Smooth muscle cell of the brain vasculature (primary cell): Measurements from ENCODE around the gene TCTN2.

ENCODE experiments used
- DNase-seq: peaks from one replicate; pipeline ENCODE4 v3.0.0-alpha.2; 2012; ENCODE audit warnings: low read depth, low spot score

TCTN2 gene

DNA sequence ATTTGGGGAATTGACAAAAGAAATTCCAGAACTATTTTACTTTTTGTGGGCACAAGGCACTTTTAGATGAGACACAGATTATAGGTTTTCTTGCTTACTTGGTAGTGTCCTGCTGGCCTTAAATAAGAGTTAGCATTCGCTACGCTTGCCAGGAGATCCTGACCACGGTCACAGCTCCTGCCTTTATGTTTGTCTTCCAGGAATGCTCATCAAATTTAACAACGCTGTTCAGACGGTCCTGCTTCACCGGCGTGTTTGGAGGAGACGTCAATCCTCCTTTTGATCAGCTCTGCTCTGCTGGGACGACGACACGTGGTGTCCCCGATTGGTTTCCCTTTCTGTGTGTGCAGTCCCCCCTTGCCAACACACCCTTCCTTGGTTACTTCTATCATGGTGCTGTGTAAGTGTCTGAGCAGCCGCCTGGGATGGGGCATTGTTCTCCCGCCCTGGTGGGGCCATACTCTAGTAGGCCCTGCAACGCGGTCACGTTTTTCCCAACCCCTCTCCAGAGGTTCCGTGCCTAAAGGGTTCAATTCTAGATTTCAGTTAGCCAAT, 15.8 kb downstream of the TCTN2 start:
- DNase-seq = no peak

GRCh38 chr12:123690191-123690840, 19.4 kb downstream of the TCTN2 start:
- no peak for DNase-seq

DNA sequence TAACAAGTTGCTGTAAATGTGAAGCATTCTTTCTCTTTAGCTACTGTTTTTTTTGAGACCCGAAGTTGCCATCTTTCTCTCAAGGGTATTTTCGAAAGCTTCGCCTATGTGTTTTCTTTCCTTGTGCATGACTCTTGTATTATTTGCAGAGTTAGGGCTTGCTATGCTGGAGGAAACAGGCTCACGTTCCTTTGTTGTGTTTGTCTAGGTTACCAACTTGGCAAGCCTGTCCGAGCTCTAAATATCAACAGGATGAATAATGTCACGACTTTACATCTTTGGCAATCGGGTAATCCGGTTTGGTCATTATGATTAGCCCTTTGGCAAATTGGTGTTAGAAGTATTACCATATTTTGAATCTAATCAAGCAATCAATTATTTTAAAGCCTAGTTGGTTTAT, 25.3 kb downstream of the TCTN2 start:
- no peak for DNase-seq

DNA sequence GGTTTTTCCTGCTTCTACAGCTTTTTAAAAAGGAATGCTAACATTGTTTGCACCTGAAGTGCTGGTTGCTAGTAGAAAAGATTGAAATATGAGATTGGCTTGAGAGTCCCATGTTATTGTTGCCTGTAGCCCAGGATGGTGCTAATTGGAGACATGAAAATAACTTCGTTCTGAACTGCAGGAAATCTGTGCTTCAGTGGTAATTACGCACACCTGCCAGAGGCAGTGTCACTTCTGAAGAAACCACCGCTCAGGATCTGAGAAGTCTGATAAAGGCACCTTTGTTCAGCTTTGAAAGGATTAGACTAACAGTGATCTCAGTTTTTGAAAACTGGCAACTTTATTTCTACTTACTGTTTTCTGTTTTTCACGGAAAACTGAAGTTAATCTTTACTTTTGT, 25.7 kb downstream of the TCTN2 start:
- DNase-seq = no peak

DNA sequence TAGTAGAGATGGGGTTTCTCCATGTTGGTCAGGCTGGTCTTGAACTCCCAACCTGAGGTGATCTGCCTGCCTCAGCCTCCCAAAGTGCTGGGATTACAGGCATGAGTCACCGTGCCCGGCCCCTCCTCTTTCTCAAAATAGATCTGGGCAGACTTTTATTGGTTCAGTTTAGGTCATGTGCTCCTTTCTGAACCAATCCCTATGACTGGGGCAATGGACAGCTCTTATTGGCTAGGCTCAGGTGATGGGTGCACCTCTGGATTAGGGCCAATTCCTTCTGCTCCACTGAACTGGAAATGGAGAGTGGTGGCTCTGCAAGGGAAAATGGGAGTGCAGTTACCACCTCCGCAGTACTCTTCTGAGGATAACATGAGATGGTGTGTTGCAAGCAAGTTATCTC, 35.0 kb downstream of the TCTN2 start:
- no peak for DNase-seq

DNA sequence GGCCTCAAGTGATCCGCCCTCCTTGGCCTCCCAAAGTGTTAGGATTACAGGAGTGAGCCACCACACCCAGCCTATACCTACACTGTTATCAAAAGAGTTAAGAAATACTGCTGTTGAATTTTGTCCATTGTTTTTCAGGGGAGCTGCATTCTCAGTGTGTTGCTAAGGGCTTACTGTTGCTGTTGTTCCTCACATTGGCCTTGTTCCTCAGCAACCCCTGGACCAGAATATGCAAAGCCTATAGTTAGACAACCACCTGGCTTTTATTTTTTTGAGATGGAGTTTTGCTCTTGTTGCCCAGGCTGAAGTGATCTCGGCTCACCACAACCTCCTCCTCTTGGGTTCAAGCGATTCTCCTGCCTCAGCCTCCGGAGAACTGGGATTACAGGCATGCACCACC, 36.6 kb downstream of the TCTN2 start:
- DNase-seq = no peak

DNA sequence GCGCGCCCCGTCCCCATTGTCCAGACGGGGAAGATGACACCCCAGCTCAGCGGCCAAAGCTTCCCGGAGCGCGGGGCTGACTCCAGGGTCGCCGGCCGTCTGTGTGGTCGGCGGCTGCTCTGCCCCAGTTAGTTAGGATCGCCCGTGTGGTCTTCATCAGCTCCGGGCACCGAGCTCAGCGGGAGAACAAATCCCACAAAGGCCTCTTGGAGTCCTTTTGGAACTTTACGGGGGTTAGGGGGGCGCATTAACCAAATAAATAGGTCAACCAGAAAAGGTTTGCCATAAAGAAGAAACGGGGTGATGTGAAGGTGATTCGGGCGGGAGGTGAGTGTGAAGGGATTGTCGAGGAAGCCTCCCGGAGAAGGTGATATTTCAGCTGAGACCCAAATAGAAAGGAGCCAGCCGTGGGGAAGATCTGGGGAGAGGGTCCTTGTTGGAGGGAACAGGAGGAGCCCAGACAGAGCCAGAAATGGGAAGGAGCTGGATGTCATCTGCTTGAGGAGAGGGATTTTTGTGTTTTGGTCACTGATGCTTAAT, 41.9 kb downstream of the TCTN2 start:
- DNase-seq = no peak

GRCh38 chr12:123713398-123713797, 42.5 kb downstream of the TCTN2 start:
- no peak for DNase-seq

DNA sequence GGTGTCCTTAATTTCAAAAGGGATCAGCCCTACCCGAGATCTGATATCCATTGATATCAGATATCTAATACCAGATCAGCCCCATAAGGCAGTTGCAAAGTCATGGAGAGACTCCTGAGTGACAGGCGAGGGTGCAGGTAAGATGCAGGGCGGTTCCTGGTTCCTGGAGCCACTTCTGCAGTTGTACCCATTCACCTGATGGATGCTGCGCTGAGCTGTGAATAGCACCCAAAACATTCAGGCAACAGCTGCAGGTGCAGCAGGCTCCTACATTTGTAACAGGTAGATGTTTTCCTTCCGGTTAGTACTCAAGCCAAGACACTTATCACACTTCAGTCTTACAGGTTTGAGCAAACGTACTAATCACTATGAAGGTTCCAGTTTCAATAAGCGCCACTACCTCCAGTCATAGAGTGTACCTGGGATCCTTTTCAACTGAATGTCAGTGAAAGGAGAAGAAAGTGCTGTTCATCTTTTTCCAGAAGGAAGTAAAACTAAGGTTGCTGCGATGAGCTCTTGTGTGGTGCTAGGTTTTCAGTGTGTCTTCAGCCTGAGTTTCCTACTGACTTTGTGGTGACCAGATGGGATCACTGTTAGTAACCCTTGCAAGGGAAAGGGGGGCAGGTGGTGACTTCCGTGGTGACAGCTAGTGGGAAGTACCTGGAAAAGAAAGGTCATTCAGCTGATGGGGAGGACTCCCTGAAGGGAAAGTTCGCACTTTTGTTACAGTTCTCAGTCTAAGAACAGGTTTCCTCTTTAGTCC, 43.1 kb downstream of the TCTN2 start:
- DNase-seq = no peak

GRCh38 chr12:123715195-123715594, 44.3 kb downstream of the TCTN2 start:
- DNase-seq = no peak

DNA sequence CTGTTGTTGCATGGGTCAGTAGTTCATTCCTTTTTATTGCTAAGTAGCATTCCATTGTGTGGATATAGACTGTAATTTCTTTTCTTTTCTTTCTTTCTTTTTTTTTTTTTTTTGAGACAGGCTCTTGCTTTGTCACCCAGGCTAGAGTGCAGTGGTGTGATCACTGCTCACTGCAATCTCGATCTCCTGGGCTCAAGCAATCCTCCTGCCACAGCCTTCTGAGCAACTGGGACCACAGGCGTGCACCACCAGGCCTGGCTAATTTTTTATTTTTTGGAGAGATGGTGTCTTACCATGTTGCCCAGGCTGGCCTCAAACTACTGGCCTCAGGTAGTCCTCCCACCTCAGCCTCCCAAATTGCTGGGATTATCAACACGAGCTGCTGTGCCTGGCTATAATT, 46.4 kb downstream of the TCTN2 start:
- DNase-seq = no peak

DNA sequence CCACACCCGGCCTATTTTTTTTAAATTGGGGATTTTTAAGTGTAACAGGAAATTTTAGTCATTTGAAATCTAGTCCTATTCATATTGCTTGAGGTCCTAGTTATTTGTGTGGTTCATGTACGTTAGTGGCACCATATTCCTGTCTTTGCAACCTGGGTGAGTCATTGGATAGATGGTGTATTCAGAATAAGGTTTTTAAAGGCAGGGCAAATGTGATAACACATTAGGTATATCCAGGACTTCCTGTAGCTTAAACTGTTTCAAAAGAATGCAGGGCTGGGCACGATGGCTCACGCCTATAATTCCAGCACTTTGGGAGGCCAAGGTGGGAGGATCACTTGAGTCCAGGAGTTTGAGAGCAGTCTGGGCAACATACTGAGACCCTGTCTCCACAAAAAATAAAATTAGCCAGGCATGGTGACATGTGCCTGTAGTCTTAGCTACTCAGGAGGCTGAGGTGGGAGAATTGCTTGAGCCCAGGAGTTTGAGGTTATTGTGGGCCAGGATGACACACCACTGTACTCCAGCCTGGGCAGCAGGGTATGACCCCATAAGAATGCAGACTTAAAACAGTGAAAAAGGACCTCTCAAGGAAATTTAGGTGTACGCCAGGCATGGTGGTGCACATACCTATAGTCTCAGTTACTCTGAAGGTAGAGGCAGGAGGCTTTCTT, 49.4 kb downstream of the TCTN2 start:
- DNase-seq = no peak

DNA sequence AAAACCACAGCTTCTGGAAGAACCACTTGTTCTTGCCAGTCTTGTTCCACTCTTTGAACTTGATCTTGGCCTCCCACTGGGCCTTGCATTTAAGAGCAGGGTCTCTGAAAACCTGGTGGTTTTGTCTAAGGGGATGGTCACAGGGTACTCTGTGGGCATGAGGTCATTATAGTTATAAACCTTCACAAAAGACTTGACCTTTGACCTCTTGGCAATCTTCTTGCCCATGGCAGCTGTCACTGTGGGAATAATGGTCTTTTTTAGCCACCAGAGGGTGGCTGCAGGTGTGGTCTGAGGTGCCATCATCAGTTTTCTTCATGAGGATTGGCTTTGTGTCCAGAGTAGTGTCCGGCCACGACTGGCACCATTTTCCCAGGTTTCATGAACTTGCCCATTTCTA, 50.3 kb downstream of the TCTN2 start:
- no peak for DNase-seq

DNA sequence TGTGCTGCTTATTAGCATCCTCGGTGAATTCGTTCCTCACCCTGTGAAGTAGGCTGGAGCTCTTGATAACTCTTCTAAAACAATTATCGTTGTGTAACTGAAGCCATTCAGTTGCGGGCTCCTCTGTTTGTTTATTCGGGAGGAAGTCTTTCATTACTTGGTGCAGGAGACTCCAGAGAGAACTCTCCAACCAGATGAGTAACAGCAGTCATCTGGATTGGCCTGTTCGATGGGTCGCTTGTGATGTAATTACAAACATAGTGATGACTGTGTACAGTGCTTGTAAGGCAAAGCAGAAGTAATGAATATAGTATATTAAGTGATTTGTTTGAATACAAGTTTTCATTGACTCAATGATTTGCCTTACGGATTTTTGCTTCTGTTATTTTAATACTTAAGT, 52.1 kb downstream of the TCTN2 start:
- no peak for DNase-seq

DNA sequence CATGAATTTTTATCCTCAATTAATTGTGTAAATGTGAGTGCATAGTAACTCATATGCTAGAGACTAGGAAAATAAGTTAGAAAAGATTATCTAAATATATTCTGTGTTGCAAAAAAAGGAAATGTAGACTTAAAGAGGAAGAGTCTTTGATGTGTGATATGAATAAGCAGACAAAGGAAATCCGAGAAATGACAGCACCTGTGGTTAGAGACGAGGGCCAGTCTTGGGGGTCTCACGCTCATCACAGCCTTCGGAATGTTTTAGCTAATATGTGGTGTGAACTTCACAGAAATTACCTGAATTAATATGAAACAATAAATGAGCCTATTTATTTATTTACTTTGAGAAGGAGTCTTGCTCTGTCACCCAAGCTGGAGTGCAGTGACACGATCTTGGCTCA, 52.9 kb downstream of the TCTN2 start:
- no peak for DNase-seq

- DNase-seq = no peak
Observed at GRCh38 chr12:123726244-123726643, 55.3 kb downstream of the TCTN2 start.

- no peak for DNase-seq
Observed at GRCh38 chr12:123726962-123727361, 56.0 kb downstream of the TCTN2 start.

- no peak for DNase-seq
Observed at GRCh38 chr12:123727878-123728277, 57.0 kb downstream of the TCTN2 start.

DNA sequence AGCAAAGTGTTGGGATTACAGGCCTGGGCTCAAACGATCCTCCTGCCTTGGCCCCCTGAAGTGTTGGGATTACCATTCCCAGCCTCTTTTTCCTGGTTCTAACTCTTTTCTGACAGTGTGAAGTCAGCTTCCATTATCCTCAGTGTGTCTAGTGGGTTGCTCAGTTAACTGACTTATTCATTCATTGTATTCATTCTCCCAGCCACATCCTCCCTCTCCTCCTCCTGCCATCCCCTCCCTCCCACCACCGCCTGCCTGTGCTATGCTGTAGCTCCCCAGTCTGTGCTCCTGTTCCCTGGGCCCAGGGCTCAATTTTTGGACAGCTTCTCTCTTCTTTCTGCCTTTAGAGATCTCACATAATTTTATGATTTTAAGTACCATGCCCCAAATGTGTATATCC, 60.7 kb downstream of the TCTN2 start:
- no peak for DNase-seq

DNA sequence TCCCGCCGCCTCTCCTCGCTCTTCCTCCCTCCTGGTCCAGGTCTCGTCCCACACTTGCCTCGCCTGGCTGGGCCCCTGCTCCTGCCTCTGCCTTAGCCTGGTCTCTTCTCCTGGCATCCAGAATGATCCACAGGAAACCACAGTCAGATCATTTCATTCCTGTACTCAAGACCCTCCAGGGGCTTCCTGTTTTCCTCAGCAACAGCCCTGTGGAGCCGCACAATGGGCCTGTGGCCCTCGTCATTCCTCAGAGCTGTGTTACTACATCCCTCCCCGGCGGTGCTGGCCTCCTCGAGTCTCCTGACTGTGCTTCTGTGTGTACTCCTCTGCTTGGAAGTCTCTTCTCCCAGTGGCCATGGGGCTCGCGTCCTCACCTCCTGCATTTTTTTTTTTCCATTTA, 61.3 kb downstream of the TCTN2 start:
- DNase-seq = no peak

GRCh38 chr12:123733229-123733628, 62.3 kb downstream of the TCTN2 start:
- no peak for DNase-seq

DNA sequence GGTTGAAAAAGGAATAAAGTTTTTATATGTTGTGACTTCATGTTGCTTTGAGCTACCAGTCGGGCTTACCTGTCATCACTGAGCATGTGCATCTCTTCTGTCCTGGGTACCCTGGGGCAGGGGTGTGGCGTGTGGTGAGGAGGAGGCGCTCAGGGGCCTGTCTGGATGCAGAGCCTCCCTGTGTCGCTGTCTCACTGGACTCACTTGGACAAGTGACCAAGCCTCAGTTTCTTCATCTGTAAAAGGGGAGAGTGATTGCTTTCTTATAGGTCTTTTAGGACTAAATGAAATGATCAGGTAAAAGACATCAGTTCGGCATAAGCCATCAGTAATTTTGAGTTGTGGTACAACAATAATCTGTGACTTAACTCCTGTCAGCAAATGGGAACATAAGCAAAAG, 63.4 kb downstream of the TCTN2 start:
- DNase-seq = no peak
